PC-9 (cell line): ENCODE data around the gene USP34. TPM values are rescaled to one million over a fixed set of nuclear protein-coding genes. Genes with fewer than 3 reads are reported as not detected.

Experiments
- BruUV-seq: library from RNA; stranded (reverse); fragments of 400-500 nt; replicated peaks from 2 replicates; lab custom pipeline; 2021; lab: Mats Ljungman, UMichigan
- CTCF ChIA-PET: fragments of 300-600 bp; sonication (Branson Sonifier 250); formaldehyde crosslinking; loops from one replicate; lab custom pipeline; 2022; ENCODE audit warnings: antibody characterized with exemption; lab: Charles Lee
- POLR2A ChIA-PET: fragments of 300-600 bp; sonication (Branson Sonifier 250); formaldehyde crosslinking; loops from one replicate; lab custom pipeline; 2022; ENCODE audit warnings: antibody characterized with exemption; ENCODE audit not compliant: unreplicated experiment; lab: Charles Lee
- DNase-seq, 2 experiments: peaks; one replicate each; pipeline versions ENCODE4 v3.0.0 to v3.0.0-alpha.2; 2015 to 2022; ENCODE audit warnings: mixed read lengths in 1 of 2
- H2AFZ ChIP-seq: fragments of 200-600 bp; sonication (generic); 2 replicates; pipeline ENCODE4 v1.8.1; 2017; ENCODE audit warnings: antibody characterized with exemption
- H3F3A ChIP-seq: fragments of 200-600 bp; sonication (generic); 2 replicates; pipeline ENCODE4 v1.8.1; 2017; ENCODE audit warnings: antibody characterized with exemption, mild to moderate bottlenecking, low read depth; ENCODE audit not compliant: insufficient read depth
- H3K27ac ChIP-seq: fragments of 200-600 bp; sonication (generic); 2 replicates; pipeline ENCODE4 v1.6.1; 2016; ENCODE audit warnings: mixed run types
- H3K27me3 ChIP-seq: fragments of 200-600 bp; sonication (generic); 2 replicates; pipeline ENCODE4 v1.6.1; 2016; ENCODE audit warnings: low read depth, mixed run types; ENCODE audit not compliant: insufficient read depth
- H3K36me3 ChIP-seq: fragments of 200-600 bp; sonication (generic); 2 replicates; pipeline ENCODE4 v1.6.1; 2016; ENCODE audit warnings: low read depth, mixed run types
- H3K4me1 ChIP-seq: fragments of 200-600 bp; sonication (generic); replicated peaks from 2 replicates; pipeline ENCODE4 v1.6.1; 2016; ENCODE audit warnings: mixed run types; ENCODE audit not compliant: insufficient read depth
- H3K4me2 ChIP-seq: fragments of 200-600 bp; sonication (generic); 2 replicates; pipeline ENCODE4 v1.6.1; 2017; ENCODE audit warnings: mixed run types
- H3K4me3 ChIP-seq: fragments of 200-600 bp; sonication (generic); 2 replicates; pipeline ENCODE4 v1.6.1; 2016; ENCODE audit warnings: mixed run types
- H3K79me2 ChIP-seq: fragments of 200-600 bp; sonication (generic); 2 replicates; pipeline ENCODE4 v1.6.1; 2017; ENCODE audit warnings: low read depth, mixed run types
- H3K9me2 ChIP-seq: fragments of 200-600 bp; sonication (generic); 2 replicates; pipeline ENCODE4 v1.8.1; 2017; ENCODE audit warnings: mild to moderate bottlenecking; ENCODE audit not compliant: insufficient read depth
- H3K9me3 ChIP-seq: fragments of 200-600 bp; sonication (generic); 2 replicates; pipeline ENCODE4 v1.8.1; 2016; ENCODE audit warnings: low read depth; ENCODE audit not compliant: insufficient read depth
- H4K20me1 ChIP-seq: fragments of 200-600 bp; sonication (generic); 2 replicates; pipeline ENCODE4 v1.8.1; 2017; ENCODE audit not compliant: insufficient read depth
- EZH2 ChIP-seq: fragments of 200-600 bp; sonication (generic); IDR thresholded peaks from 2 replicates; pipeline ENCODE4 v1.8.0; 2017; ENCODE audit warnings: antibody characterized with exemption, low read depth
- intact Hi-C: fragments of 100-400 bp; cut with micrococcal nuclease; formaldehyde crosslinking; loops from one replicate; pipeline ENCODE4 v1.10.0; 2022; ENCODE audit not compliant: unreplicated experiment
- total RNA-seq: library from RNA; stranded (reverse); gene quantifications from 2 replicates; pipeline ENCODE4 v1.2.3, GENCODE V29; 2021
- TF ChIP-seq, protein P1 (sequence below): fragments of 200-600 bp; sonication (generic); conservative IDR thresholded peaks from 2 replicates; pipeline ENCODE4 v1.6.1; 2017; ENCODE audit warnings: mixed run types, antibody characterized with exemption, mild to moderate bottlenecking, moderate library complexity

USP34 gene
- total RNA-seq, 1 experiment from 2014 or later, result 120 TPM

DNA sequence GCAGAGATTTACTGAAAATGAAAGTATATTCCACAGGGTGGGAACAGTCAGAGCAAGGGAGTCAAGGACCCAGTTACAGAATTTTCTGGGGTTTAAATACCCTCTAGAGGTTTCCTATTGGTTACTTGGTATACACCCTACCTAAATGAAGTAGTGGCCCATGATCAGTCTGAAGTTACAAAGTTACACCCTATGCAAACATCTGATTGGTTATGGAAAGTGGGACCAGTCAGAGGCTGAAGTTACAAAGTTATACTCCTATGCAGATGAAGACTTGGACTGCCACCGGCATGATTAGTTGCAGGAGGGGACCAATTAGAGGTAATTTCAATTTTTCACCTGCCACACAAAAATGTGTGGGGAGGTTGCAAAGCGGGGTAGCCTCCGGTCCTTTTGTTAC is 56.2 kb downstream of the USP34 start:
- CTCF ChIA-PET, result no interaction called here

DNA sequence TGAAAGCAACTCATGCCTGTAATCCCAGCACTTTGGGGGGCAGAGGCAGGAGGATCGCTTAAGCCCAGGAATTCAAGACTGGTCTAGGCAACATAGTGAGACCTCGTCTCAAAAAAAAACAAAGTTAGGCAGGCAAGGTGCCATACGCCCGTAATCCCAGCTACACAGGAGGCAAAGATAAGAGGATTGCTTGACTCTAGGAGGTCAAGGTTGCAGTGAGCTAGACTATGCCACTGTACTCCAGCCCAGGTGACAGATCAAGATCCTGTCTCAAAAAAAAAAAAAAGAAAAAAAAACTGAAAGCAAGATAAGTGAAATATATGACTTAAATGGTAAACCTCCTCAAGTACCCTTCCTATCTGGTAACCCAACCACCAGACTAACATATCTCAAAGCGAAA is 59.8 kb downstream of the USP34 start:
- H3K36me3 ChIP-seq, result no peaks in the 10 kb centered on the region; the same call in 1 of the 2 replicates
- peaks cover 8% of the 10 kb centered on the region; the same call in 1 of the 2 replicates for H3F3A ChIP-seq
- H2AFZ ChIP-seq, result no peak overlapping the region
- peaks cover 30% of the 10 kb centered on the region for H4K20me1 ChIP-seq
- no peak overlapping the region for H3K4me3 ChIP-seq
- intact Hi-C loops, result no loop called here
- H3K9me2 ChIP-seq, result no peaks in the 10 kb centered on the region
- ChIA-PET POLR2A (no interaction called here), CTCF (no interaction called here)
- no peak overlapping the region for H3K27ac ChIP-seq
- no peak overlapping the region for H3K4me2 ChIP-seq
- no peaks in the 10 kb centered on the region for H3K9me3 ChIP-seq
- no peak for TF ChIP-seq EZH2
- TF ChIP-seq, protein P1, sequence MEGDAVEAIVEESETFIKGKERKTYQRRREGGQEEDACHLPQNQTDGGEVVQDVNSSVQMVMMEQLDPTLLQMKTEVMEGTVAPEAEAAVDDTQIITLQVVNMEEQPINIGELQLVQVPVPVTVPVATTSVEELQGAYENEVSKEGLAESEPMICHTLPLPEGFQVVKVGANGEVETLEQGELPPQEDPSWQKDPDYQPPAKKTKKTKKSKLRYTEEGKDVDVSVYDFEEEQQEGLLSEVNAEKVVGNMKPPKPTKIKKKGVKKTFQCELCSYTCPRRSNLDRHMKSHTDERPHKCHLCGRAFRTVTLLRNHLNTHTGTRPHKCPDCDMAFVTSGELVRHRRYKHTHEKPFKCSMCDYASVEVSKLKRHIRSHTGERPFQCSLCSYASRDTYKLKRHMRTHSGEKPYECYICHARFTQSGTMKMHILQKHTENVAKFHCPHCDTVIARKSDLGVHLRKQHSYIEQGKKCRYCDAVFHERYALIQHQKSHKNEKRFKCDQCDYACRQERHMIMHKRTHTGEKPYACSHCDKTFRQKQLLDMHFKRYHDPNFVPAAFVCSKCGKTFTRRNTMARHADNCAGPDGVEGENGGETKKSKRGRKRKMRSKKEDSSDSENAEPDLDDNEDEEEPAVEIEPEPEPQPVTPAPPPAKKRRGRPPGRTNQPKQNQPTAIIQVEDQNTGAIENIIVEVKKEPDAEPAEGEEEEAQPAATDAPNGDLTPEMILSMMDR, result no peak
- no TSS peak for BruUV-seq
- no peaks in the 10 kb centered on the region for H3K4me1 ChIP-seq
- H3K27me3 ChIP-seq, result no peaks in the 10 kb centered on the region
- peaks cover 36% of the 10 kb centered on the region; the same call in 1 of the 2 replicates for H3K79me2 ChIP-seq
- no peak for DNase-seq

More for the DNA sequence above, 56.2 kb downstream of the USP34 start:
- TF ChIP-seq, protein P1, result no peak
- TF ChIP-seq EZH2, result no peak
- H4K20me1 ChIP-seq, result peaks cover 19% of the 10 kb centered on the region
- intact Hi-C loops, result no loop called here
- no peaks in the 10 kb centered on the region for H3K4me1 ChIP-seq
- H3K36me3 ChIP-seq, result peaks cover 15% of the 10 kb centered on the region; the same call in 1 of the 2 replicates
- H2AFZ ChIP-seq, result no peak overlapping the region
- H3K4me3 ChIP-seq, result no peak overlapping the region
- no peak overlapping the region for H3K4me2 ChIP-seq
- H3F3A ChIP-seq, result peaks cover 4% of the 10 kb centered on the region; the same call in 1 of the 2 replicates
- DNase-seq, result no peak
- H3K27ac ChIP-seq, result no peak overlapping the region
- H3K9me2 ChIP-seq, result no peaks in the 10 kb centered on the region
- no TSS peak for BruUV-seq
- H3K27me3 ChIP-seq, result no peaks in the 10 kb centered on the region
- H3K9me3 ChIP-seq, result no peaks in the 10 kb centered on the region
- POLR2A ChIA-PET, result no interaction called here
- peaks cover 39% of the 10 kb centered on the region; the same call in 1 of the 2 replicates for H3K79me2 ChIP-seq

DNA sequence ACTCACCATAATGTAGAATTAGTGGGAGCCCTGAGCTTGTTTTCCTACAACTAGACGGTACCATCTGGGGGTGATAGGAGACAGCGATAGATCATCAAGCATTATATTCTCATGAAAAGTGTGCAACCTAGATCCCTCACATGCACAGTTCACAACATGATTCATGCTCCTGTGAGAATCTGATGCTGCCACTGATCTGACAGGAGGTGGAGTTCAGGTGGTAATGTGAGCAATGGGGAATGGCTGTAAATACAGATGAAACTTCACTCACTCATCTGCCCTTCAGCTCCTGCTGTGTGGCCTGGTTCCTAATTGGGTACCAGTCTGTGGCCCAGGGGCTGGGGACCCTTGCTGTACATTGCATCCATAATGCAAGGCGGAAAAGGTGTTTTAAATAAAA is 60.7 kb downstream of the USP34 start:
- peaks cover 28% of the 10 kb centered on the region for H4K20me1 ChIP-seq
- ChIA-PET POLR2A (no interaction called here), CTCF (no interaction called here)
- DNase-seq, result no peak
- no peak overlapping the region for H2AFZ ChIP-seq
- no peak overlapping the region for H3K4me2 ChIP-seq
- no peak overlapping the region for H3K4me3 ChIP-seq
- peaks cover 8% of the 10 kb centered on the region; the same call in 1 of the 2 replicates for H3K36me3 ChIP-seq
- no peaks in the 10 kb centered on the region for H3K9me3 ChIP-seq
- peaks cover 29% of the 10 kb centered on the region; the same call in 1 of the 2 replicates for H3K79me2 ChIP-seq
- H3K4me1 ChIP-seq, result no peaks in the 10 kb centered on the region
- BruUV-seq, result no TSS peak
- H3K9me2 ChIP-seq, result no peaks in the 10 kb centered on the region
- H3K27ac ChIP-seq, result no peak overlapping the region
- H3K27me3 ChIP-seq, result no peaks in the 10 kb centered on the region
- peaks cover 9% of the 10 kb centered on the region; the same call in 1 of the 2 replicates for H3F3A ChIP-seq
- TF ChIP-seq, protein P1, result no peak
- TF ChIP-seq EZH2, result no peak
- intact Hi-C loops, result no loop called here
